ENCODE measurements around the gene SLC20A1.
"Not testable (repeated sequence)": the region's sequence is repeated elsewhere in the genome, so short reads cannot be mapped to it uniquely, and the experiment has no call there.

The SLC20A1 gene

DNA sequence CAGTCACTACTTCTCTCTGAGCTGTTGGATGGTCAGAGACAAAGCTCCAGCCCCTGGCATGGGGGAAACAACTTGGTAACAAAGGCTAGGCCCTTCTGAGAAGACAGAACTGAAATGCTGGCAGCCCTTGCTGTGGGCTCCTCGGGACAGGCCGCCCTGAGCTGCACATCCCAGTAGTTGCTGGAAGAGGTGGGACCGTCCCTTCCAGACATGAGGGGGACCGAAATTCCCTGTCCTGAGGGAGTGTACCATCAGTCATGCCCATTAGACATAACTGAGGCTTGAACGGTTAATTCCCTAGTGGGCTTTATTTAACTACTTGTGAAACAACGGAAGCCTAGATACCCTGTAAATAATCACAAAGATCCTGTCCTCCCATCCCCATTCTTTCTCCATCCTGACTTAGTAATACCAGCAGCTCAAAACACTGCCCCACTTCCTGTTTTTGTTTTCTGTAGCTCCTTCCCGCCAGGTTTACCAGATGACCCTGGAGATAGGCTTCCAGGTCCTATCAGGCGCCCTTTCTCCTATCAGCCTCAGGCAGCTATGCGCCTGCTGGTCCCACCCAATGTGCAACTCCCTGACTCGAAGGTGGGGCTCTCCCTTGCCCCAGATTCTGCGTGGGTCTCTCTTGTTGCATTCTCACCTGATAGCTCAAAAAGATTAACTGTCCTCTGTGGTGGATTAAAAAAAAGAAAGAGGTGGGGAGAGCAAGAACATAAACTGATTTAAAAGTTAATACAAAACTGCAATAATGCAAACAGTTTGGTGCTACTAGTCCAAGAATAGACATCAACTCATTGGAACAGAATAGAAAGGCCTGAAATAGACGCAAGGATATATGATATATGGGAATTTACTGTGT is 38.0 kb downstream of the SLC20A1 start:
- peak; percentile 28 for DNase-seq (ENCODE audit: low spot score)

DNA sequence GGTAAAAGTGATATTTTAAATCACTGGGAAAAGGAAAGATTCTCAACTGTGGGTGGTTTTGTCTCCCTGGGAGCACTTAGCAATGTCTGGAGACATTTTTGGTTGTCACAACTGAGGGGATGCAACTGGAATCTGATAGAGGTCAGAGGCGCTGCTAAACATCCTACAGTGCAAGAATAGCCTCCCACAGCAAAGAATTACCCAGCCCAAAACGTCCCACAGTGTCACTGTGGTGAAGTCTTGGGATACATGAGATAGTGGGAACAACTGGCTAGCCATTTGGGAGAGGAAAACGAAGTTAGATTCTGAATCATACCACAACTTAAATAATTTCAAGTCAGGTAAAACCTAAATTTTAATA is 38.7 kb downstream of the SLC20A1 start:
- DNase-seq (ENCODE audit: low spot score), result no peak

DNA sequence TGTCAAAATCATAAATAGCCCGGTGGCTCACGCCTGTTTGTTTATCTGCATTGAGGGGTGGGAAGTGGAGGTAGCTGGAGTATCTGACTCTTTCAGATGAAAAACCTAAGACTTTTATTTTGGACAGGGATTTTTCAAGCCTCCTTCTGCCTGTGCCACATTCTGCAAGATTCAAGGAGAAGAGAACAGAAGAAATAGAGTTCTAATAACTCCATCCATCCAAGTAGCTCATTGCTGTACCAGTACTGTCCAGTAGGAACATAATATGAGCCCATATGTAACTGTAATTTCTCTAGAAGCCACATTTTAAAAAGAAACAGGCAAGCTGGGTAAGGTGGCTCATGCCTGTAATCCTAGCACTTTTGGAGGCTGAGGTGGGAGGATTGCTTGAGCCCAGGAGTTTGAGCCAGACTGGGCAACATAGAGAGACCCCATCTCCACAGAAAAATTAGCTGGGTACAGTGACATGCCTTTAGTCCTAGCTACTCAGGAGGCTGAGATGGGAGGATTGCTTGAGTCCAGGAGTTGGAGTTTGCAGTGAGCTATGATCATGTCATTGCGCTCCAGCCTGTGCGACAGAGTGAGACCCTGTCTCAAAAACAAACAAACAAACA is 39.6 kb downstream of the SLC20A1 start:
- DNase-seq (ENCODE audit: low spot score), result no peak

DNA sequence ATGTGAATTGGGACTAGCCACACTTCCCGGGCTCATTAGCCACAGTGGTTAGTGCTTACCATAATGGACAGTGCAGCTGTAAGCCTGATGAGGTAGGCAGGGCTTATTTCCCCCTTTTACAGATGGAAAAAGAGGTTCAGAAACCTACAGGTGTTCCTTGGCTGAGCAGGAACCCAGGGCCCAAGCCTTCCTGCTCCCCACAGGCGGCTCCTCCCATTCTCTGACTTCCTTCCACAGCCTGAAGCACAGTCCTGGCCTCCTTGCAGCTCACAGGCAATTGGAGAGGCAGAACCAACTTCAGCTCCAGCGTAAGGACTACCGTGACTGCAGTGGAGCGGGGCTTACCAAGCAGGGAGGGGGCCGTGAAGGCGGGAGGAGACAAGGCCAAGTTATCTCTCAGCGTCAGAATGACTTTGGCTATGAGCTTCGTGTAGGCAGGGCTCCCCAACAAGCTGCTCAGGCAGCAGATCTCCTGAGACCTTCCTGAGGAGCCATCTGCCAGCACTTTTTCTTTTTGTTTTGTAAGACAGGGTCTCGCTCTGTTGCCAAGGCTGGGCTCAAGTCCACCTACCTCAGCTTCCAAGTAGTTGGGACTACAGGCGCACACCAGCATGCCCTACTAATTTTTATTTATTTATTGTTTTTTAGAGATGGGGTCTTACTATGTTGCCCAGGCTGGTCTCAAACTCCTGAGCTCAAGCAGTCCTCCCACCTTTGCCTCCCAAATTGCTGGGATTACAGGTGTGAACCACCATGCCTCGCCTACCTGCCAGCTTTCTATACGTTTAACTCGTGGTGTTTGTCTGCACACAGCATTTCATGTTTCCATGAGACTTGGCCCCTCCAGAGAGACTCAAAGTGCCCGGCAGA is 40.8 kb downstream of the SLC20A1 start:
- no peak for DNase-seq (ENCODE audit: low spot score)

DNA sequence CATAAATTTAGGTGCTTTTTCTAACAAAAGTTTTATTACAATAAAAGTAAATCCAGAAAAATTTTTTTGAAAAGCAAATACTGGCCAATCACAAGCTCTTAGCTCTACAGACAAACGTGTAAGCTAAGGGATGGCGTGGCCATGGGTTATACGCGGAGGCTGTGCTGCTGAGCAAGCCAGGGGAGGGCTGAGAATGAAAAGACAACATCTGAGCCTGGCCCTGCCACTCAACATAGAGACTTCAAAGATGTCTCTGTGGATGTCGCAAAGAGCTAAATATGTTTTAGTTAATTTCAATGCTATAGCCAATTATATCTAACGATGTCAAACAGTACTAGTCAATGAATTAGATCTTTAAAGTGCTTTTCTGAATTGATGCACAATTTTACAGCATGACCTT is 41.8 kb downstream of the SLC20A1 start:
- no peak for DNase-seq (ENCODE audit: low spot score)

DNA sequence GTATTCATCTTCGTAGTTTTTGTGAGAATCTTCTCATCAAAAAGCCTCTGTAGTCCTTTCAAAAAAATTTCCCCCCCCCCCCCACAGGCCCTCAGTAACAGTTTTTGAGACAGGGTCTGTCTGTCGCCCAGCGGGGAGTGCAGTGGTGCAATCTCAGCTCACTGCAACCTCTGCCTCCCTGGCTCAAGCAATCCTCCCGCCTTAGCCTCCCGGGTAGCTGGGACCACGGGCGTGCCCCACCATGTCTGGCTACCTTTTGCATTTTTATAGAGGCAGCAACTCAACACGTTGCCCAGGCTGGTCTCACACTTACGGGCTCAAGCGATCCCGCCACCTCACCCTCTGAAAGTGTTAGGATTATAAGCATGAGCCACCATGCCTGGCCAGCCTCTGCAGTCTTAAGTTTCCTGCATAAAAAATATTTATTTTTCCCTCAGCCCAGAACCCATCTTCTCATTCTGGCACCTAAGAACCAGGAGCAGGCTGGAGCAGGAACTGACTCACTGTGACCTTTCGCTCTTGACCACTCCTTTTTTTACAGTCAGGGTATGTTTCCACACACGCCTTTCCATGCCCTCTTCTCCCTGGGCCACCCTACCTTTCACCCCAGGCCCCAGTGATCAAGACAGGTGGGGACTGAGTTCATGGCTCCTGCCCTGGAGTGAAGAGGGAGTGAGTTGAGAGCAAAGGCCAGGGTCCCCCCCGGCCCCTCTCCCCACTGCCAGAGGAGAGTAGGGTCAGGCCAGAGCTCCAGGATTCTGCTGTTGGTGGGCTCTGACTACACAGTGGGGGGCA is 42.5 kb downstream of the SLC20A1 start:
- no peak for DNase-seq (ENCODE audit: low spot score)

DNA sequence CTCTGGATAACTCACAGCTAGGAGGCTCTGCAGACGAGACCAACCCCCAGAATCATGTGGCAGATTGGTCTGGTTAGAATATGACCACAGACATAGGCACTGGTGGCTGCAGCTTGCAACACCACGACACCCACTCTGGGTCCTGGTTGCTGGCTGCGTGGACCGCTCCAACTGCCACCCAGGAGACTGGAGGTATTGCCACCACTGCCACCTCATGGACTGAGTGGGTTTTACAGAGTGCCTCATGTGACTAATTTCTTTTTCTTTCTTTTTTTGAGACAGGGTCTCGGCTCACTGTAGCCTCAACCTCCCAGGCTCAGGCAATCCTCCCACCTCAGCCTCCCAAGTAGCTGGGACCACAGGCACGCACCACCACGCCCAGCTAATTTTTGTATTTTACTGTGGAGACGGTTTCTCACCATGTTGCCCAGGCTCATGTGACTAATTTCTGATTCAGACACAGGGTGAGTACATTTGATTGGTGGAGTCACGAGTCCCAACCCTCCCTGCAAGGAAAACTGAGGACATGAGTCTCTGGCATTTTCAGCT is 45.2 kb downstream of the SLC20A1 start:
- DNase-seq (ENCODE audit: low spot score), result peak; percentile 64

DNA sequence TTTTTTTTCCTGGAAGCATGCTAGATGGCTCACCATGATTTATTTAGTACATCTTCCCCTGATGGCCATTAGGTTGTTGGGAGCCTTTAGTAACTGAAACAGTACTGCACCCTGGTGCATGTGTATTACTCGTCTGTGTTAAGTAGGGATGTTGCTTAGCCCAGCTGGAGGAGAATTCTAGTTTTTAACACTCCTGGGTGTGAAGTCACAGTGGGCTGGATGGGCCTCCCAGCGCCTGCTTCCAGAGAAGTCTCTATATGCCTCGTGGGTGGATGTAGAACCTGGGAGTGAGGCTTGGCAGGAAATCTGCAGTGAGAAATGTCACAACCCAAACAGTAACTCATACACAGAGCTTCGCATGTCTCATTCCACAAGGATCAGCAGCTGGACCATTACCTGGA is 46.1 kb downstream of the SLC20A1 start:
- peak; percentile 49 for DNase-seq (ENCODE audit: low spot score)

DNA sequence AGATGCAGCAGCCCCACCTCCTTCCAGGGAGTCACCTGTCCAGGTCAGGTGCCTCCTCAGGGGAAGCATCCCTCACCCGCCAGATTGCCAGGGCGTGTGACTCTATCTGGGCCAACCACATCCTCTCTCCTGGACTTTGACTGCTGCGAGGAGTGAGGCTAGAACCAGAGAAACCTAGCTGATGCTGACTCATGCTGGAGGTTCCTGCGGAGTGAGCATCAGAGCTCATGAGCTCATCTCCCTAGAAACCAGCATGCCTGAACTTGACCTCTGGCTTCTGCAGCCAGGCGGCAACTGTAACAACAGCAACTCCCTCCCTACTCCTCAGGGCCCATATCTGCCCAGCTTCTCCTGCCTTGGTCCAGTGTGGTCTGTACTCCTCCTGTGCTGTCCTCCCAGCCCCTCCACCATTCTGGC is 46.8 kb downstream of the SLC20A1 start:
- DNase-seq (ENCODE audit: low spot score), result peak; percentile 99

DNA sequence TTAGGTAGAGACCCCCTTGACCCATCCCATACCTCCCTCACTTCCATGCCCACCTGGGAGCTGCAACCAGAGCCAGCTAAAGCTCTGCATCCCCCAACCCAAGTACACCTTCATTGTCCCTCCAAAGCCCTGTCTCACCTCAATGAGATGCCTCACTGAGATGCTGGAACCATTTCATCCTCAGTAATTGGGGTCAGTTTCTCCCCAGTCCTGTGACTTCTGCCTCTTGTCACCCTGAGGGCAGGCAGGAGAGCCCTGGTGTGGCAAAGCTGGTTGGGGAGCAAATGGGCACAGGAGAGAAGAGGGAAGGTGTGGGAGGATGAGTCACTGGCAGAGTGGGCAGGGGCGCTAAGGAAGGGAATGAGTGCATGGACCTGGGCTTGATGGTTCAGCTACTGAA is 47.2 kb downstream of the SLC20A1 start:
- DNase-seq (ENCODE audit: low spot score), result peak; percentile 80

DNA sequence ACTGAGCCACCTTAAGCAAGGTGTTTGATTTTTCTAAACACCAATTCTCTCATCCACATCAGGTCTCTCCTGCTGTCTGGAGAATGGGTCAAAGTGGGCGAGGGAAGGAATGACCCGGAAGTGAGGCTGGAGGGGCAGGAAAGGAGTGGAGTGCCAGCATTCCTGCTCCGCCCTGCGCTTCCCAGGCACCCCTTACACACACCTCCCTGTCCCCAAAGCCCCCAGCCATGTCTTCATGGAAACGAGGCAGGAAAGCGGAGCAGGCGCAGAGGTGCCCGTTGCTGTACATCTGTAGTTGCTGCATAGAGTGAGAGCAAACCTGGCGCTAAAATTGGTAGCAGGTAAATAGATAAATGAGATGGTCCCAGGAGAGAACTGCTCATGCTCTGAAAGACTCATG is 47.9 kb downstream of the SLC20A1 start:
- no peak for DNase-seq (ENCODE audit: low spot score)

DNA sequence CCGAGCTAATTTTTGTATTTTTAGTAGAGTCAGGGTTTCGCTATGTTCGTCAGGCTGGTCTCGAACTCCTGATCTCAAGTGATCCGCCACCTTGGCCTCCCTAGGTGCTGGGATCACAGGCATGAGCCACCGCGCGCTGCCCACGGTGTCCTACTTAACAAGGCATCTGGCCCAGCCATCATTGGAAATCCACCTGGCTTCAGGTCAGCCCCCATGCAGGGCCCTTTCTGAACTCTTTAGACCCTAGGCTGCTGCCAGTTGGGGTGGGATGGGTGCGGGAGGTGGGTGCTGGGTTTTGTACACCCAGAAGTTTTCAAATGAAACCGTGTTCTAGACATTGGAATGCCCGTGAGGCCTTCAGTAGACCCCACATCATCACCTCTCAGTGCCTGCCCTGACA is 48.4 kb downstream of the SLC20A1 start:
- DNase-seq (ENCODE audit: low spot score), result no peak

DNA sequence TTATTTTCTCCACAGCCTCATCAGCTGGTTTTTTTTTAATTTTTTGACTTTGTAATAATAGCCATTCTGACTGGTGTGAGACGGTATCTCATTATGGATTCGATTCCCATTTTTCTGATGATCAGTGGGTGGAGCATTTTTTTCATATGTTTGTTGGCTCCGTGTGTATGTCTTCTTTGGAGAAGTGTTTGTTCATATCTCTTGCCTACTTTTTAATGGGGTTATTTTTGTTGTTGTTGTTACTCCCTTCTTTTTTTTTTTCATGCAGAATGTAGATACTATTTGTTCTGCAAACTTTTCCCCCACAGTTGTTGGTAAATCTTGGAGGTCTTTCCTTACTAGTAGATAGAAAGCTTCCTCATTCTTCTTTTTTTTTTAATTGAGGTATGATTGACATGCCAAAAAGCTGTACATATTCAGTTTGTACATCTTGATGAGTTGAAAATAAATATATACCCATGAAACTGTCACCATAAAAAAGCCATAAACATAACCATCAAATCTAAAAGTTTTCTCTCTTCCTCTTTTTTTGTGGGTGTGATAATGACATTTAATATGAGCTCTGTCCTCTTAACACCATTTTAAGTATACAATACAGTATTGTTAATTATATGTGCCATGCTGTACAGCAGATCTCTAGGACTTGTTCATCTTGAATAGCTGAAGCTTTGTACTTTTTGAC is 53.2 kb downstream of the SLC20A1 start:
- no peak for DNase-seq (ENCODE audit: low spot score)

DNA sequence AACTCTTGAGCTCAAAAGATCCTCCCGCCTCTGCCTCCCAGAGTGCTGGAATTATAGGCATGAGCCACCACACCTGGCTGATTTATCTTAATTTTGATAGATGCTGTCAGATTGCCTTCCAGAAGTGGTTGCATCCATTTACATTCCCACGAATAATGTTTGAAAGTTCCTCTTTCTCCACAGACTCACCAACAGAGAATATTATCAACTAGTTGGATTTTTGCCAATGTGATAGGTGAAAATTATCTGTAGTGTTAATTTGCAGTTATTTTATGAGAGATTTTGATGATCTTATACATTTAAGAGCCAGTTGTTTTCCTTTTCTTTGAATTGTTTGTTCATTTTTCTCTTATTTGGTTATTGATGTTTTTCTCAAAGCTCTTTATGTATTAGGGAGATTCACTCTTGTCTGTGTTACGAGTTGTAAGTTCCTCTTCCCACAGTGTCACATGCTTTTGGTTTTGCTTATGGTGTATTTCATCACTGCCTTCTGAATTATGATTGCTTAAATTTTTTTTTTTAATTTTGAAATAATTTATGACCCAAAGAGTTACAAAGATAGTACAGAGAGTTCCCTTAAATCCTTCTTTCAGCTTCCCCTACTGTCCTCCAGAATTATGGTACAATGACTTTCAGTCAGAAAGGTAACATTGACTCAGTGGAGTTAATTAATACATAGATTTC is 54.4 kb downstream of the SLC20A1 start:
- DNase-seq (ENCODE audit: low spot score), result no peak

DNA sequence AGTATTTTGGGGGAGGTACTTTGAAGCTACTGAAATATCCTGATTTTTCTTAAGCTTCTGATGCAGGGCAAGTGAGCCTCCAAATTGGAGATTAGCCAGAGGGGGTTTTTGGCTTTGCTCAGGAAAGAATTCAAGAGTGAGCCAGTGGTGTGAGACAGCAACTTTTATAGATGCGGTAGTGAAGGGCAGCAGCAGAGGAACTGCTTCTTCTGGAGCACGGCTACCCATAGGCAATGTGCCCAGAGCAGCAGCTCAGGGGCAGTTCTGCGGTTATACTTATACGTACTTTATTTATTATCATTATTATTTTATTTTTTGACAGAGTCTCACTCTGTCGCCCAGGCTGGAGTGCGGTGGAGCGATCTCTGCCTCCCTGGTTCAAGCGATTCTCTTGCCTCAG is 55.3 kb downstream of the SLC20A1 start:
- no peak for DNase-seq (ENCODE audit: low spot score)

DNA sequence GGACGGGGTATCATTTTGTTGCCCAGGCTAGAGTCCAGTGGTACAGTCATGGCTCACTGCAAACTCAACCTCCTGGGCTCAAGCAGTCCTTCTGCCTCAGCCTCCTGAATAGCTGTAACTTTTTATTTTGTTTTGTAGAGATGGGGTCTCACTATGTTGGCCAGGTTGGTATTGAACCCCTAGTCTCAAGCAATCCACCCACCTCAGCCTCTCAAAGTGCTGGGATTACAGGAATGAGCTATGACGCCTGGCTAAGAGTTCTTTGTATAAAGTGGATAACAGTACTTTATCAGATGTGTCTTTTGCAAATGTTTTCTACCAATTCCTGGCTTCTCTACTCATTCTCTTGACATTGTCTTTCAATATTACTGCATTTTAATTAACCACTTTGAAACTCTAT is 57.9 kb downstream of the SLC20A1 start:
- DNase-seq (ENCODE audit: low spot score), result no peak

DNA sequence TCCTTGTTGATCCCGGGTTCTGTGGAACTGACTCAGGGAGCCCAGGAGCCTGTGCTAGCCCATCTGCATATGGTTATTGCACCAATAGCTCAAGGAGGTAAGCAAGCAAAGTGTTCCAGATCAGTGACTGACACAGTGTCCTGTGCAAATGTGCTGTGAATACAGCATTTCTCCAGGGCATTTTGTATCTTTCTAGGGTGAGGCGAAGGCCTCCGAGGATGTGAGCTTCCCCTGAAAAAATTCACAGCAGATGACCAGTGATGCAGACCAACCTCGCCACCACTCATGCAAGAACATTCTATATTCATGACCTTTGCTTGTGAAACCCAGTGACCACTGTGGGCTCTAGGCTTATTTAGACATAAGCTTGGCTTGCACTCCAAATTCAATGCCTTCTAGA is 59.8 kb downstream of the SLC20A1 start:
- DNase-seq (ENCODE audit: low spot score), result no peak

DNA sequence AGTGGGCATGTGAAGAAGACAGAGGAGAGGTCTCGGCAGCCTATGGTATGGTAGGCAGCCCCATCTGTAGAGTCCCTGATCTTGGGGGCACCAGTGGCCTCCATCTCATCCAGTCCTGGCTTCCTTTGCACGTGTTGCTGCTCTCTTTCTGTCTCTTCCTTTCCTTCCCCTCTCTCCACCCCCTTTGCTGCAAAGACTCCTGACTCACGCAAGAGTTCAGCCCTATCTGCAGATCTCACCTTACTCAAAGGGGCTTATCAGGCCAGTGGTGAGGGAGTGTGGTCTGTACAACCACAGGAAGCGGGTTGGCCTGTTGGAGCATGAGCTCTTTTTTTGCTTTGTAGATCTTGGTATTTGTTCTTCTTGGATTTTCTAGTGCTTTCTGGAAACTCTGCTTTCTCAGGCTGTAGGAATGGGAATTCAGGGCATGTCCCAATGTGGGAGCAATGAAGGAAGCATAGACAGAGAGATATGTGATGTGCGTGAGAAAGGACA is 60.5 kb downstream of the SLC20A1 start:
- peak; percentile 75 for DNase-seq (ENCODE audit: low spot score)

DNA sequence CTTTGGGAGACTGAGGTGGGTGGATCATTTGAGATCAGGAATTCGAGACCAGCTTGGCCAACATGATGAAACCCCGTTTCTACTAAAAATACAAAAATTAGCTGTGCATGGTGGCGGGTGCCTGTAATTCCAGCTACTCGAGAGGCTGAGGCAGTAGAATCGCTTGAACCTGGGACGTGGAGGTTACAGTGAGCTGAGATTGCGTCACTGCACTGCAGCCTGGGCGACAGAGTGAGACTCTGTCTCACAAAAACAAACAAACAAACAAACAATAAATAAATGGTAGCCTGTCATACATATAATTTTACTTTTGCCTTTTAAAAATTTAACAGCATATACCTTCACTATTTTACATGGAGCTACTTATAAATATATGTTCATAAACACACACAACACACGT is 61.2 kb downstream of the SLC20A1 start:
- DNase-seq (ENCODE audit: low spot score), result not testable (repeated sequence)

DNA sequence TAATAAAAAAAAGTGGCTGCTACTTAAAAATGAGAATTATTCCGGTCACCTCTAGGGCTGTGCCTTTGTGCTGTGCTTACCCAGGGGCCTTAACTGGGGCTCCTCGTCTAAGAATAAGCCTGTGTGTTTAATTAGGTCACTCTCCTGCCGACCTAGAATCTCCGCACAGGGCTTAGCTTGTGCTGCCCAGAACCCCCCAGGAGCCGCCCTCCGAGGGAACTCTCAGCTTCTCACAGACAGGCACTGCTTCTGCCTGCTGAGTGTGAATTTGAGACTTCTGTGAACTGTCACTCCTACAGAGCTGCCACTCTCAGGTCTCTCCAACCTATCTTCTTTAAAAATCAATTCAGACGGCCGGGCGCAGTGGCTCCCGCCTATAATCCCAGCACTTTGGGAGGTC is 63.2 kb downstream of the SLC20A1 start:
- DNase-seq (ENCODE audit: low spot score), result no peak

Measured in SW480 (cell line).